ENCODE data around the gene ATP9A. TPM values are rescaled to one million over a fixed set of nuclear protein-coding genes. Genes with fewer than 3 reads are reported as not detected.
A peak's percentile ranks its signal among the peaks of the same experiment; 100 is the strongest.

Gene ATP9A
- total RNA-seq, 1 donor from 2014 or later, result 39.7 TPM

GRCh38 chr20:51624157-51624731 lies 143.9 kb downstream of the ATP9A start:
- peak; percentile 90 for DNase-seq

- no peak for DNase-seq
These were observed 144.9 kb downstream of the ATP9A start for GRCh38 chr20:51623255-51623654.

GRCh38 chr20:51622004-51622874 lies 146.0 kb downstream of the ATP9A start:
- no peak for DNase-seq

GRCh38 chr20:51620432-51620831 lies 147.8 kb downstream of the ATP9A start:
- DNase-seq, result no peak

- DNase-seq, result no peak
These were observed 152.1 kb downstream of the ATP9A start for GRCh38 chr20:51616060-51616459.

- no peak for DNase-seq
These were observed 153.5 kb downstream of the ATP9A start for GRCh38 chr20:51614687-51615086.

GRCh38 chr20:51613580-51613979 lies 154.6 kb downstream of the ATP9A start:
- DNase-seq, result no peak

- no peak for DNase-seq
These were observed 155.3 kb downstream of the ATP9A start for GRCh38 chr20:51612896-51613295.

GRCh38 chr20:51611625-51611890 lies 156.6 kb downstream of the ATP9A start:
- DNase-seq, result no peak

GRCh38 chr20:51610761-51611624 lies 157.2 kb downstream of the ATP9A start:
- DNase-seq, result peak; percentile 71

GRCh38 chr20:51610111-51610510 lies 158.1 kb downstream of the ATP9A start:
- no peak for DNase-seq

GRCh38 chr20:51609251-51609650 lies 158.9 kb downstream of the ATP9A start:
- DNase-seq, result no peak

GRCh38 chr20:51608061-51608460 lies 160.1 kb downstream of the ATP9A start:
- DNase-seq, result no peak

GRCh38 chr20:51607170-51607569 lies 161.0 kb downstream of the ATP9A start:
- no peak for DNase-seq

GRCh38 chr20:51604851-51605250 lies 163.3 kb downstream of the ATP9A start:
- DNase-seq, result no peak

GRCh38 chr20:51602131-51602530 lies 166.1 kb downstream of the ATP9A start:
- DNase-seq, result no peak

GRCh38 chr20:51600950-51601349 lies 167.2 kb downstream of the ATP9A start:
- DNase-seq, result no peak

GRCh38 chr20:51600016-51600420 lies 168.2 kb downstream of the ATP9A start:
- peak; percentile 96 for DNase-seq

- no peak for DNase-seq
These were observed 169.6 kb downstream of the ATP9A start for GRCh38 chr20:51598556-51598955.

GRCh38 chr20:51597389-51598231 lies 170.6 kb downstream of the ATP9A start:
- DNase-seq, result no peak

- DNase-seq, result no peak
These were observed 171.4 kb downstream of the ATP9A start for GRCh38 chr20:51596668-51597388.

GRCh38 chr20:51595744-51596143 lies 172.4 kb downstream of the ATP9A start:
- DNase-seq, result no peak
